Skeletal muscle cell (primary cell): ENCODE measurements around the gene NAP1L4.
"Not testable (repeated sequence)": the region's sequence is repeated elsewhere in the genome, so short reads cannot be mapped to it uniquely, and the experiment has no call there.

Source experiments
- DNase-seq: peaks from one replicate; pipeline ENCODE4 v3.0.0-alpha.2; 2010; ENCODE audit warnings: low read depth
- H3K4me3 ChIP-seq: 2 replicates; pipeline ENCODE4 v1.5.1; 2011; ENCODE audit warnings: low read depth, mild to moderate bottlenecking, control low read depth, low read length, moderate library complexity

Gene NAP1L4

GRCh38 chr11:2942872-2943710 lies 49.0 kb downstream of the NAP1L4 start:
- no peak overlapping the region for H3K4me3 ChIP-seq
- DNase-seq, result no peak

- H3K4me3 ChIP-seq, result no peak overlapping the region
- no peak for DNase-seq
Observed at GRCh38 chr11:2942447-2942846, 49.7 kb downstream of the NAP1L4 start.

DNA sequence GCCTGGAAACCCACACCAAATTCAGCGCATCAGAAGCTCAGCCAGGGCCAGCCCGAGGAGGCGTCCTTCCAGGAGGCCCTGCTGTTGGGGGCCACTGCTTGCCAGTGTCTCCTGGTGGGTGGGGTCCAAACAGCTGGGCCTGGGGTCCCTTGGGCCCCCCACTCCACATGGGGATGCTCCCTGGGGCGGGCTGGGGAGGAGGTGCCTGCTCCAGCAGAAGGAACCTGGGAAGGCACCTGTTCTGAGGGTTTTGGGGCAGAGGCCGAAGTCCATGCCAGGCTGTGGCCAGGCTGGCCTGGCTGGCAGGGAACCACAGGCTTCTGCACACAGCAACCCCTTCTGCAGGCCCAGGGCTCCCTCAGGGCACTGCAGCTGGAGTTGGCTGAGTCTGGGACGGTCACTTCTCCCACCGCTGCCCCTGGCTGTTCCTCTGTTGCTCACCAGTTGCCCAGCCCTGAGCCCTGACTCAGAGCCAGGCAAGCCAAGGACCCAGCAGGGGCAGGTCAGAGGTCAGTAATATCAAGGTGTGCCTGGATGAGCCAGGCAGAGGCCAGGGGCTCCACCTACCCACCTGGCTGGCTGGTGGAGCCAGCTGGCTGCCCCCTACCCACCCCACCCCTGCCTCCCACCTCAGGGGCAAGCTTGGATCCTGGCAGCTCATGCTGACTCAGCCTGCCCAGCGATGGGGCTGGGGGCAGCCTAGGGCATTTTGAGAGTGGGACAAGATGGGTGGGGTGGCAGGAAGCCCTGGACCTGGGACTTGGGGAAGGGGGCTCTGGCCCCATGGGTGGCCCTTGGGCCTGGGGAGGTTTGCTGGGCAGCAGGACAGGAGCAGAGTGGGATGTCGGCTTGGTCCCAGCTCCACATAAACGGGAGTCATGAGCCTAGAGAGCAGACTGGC lies 51.0 kb downstream of the NAP1L4 start:
- DNase-seq, result no peak
- H3K4me3 ChIP-seq, result no peak overlapping the region

DNA sequence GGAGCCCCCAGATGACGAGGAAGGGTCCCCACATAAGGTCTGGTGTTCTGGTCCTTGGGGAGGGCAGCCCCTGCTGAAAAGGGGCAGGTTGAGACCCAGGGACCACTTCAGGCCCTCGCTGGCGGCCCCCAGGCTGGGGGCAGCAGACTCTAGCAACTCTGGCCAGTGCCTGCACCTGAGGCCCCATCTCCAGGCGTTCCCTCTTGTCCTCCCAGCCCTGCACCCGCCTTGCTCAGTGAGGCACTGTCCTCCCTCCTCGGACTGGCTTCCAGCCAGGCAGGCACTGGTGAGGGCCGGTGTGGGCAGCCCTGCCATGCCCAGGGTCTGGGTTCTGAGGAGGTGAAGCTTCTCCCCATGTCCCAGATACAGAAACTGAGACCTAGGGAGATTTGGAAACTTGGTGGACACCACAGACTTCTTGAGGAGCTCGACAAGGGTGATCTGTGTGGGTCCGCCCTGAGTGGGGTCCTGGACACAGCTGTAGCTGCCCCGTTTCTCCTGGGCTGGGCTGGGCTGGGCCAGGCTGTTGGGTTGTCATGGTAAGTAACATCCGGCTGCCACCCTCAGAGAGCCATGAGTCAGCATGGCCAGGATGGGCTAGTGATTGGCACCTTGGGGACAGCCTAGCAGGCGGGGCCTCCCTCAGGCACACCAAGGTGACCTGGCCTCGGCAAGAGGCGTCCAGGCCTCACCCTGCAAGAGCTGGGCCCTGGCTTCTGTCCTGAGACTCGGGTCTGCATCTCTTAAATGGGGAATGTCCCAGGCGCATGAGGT lies 51.8 kb downstream of the NAP1L4 start:
- no peak for DNase-seq
- no peak overlapping the region for H3K4me3 ChIP-seq

DNA sequence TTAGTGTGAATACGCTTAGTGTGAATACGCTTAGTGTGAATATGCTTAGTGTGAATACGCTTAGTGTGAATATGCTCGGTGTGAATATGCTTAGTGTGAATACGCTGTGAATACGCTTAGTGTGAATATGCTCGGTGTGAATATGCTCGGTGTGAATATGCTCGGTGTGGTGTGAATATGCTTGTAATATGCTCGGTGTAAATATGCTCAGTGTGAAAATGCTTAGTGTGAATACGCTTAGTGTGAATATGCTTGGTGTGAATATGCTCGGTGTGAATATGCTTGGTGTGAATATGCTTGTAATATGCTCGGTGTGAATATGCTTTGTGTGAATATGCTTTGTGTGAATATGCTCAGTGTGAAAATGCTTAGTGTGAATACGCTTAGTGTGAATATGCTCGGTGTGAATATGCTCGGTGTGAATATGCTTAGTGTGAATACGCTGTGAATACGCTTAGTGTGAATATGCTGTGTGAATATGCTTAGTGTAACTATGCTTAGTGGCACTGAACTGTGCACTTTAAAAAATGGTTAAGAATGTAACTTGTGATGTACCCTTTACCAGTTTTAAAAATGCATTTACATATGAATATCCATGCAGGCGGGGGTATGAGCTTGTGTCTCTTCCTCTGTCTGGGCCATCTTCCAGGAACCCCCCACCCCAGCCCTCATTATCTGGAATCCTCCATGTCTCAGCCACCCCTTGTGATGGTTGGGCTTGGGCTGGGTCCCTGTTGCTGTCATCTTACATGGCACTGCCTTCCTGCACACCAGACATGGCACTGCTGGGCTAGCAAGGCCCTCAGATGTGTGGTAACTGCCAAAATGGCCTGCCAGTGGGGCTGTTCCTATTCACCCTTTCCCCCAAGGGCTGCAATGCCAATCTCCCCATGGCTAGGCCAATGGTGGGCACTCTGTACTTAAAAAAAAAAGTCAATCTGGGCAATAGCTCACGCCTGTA lies 53.4 kb downstream of the NAP1L4 start:
- H3K4me3 ChIP-seq, result not testable (repeated sequence)

GRCh38 chr11:2937641-2938457 lies 54.3 kb downstream of the NAP1L4 start:
- not testable (repeated sequence) for H3K4me3 ChIP-seq, DNase-seq

More for the DNA sequence above, 53.4 kb downstream of the NAP1L4 start:
- not testable (repeated sequence) for DNase-seq

DNA sequence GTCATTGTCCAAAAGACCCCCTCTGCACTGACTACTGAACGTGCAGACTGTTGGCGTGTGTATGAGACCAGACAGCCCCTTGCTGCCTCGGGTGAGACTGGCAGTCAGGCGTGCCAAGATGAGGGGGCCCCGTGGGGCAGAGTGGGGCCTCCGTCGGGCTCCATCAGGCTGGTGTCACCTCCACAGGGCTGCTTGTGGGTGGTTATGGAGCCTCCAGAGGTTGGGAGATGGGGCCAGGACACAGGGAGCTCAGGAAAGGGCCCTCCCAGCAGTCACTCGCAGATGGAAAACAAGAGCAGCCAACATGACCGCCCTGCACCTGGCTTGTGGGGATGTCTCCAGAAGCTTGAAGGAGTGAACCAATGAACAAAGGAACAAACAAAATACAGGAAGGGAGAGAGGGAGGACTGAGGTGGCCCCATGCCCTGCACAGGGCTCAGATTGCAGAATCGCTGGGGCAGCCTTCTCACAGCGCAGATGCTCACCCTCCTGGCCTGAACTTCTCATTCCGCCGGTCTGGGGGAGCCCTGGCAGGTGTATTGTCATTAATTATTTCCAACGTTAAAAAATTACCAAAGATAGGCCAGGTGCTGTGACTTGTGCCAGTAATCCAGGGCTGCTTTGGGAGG lies 57.4 kb downstream of the NAP1L4 start:
- DNase-seq, result no peak
- no peak overlapping the region for H3K4me3 ChIP-seq

GRCh38 chr11:2934021-2934550 lies 58.0 kb downstream of the NAP1L4 start:
- no peak overlapping the region for H3K4me3 ChIP-seq
- no peak for DNase-seq

DNA sequence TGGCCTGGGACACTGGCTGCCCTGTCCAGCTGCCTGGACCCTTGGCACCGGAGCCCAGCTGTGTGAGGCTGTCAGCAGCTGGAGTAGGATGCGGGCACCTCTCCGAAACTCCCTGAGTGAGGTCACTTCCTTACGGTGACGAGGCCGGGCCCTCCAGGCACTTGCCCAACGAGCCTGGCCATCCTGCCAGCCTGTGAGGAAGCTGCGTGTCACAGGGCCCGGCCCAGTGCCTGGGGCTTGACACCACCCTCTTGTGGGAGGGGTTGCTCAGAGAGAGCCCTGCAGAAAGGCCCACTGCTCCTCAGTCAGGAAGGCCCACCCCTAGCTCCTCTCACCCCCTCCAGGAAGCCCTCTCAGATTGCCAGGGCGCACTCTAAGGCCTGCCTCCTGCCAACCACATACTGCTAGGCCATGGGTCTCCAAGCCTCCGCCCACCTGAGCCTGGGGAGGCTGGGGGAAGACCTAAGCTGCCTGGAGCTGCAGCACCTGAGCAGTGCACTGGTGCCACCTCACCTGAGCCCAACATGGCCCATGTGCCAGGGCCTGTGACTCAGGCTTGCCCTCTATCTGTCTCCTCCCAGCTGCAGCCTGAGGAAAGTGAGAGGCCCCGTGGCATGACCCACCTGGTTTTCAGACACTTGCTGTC lies 58.6 kb downstream of the NAP1L4 start:
- no peak for DNase-seq
- H3K4me3 ChIP-seq, result no peak overlapping the region

- DNase-seq, result no peak
- no peak overlapping the region for H3K4me3 ChIP-seq
Observed at GRCh38 chr11:2932850-2933251, 59.3 kb downstream of the NAP1L4 start.

DNA sequence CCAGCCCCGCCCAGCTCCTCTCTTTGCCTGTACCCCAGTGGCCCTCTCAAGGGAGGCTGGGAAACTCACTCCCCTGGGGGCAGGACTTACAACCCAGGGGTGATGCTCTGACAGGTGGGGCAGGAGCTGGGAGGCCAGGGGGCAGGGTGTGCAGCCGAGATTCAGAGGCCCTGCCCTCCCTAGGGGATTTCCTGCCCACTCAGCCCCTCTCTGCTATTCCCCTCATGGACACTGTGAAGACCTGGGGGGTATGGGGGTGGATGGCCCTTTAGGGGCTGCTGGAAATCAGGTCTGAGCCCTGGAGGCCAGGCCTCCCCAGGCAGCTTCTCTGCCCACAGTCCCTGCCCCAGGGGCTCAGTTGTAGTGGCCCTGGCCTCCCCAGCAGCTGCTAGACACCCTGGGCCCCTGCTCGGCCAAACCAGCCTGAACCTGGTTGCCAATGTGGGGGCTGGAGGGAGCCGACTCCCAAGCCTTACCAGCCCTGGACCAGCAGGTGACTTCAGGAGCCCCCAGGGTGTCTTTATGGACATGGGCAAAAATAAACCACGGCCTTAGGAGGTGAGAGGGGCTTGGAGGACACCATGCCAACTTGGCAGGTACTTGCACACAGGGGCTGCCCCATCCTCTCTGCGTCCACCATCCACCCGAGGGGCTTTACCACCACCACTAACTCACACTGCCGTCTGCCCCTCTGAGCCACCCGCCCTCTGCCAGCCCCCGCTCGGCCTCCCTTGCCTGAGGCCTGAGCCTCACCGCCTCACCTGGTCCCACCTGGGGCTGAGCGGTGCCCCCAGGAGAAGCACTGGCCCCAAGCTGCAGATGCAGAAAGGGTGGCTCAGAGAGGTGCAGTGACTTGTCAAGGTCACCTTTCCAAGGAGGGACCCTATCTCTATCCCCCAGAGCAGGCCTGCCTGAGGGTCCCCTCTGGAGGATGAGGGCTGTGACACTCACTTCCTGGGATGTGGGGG lies 60.1 kb downstream of the NAP1L4 start:
- H3K4me3 ChIP-seq, result no peak overlapping the region
- DNase-seq, result no peak

DNA sequence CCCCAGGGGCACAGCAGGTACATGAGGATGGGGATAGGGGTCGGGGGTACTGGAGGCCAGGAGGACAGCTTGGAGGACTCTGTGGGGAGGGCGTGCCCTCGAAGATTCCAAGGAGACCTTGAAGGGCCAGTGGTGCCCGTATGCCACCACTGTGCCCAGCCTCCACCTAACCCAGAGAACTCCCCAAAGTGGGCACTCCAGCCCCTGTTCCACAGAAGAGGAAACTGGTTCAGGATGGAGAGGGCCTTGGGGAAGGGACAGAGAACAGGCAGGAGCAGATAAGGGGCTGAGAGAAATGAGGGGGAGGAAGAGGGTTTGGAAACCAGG lies 60.7 kb downstream of the NAP1L4 start:
- no peak overlapping the region for H3K4me3 ChIP-seq
- DNase-seq, result no peak

DNA sequence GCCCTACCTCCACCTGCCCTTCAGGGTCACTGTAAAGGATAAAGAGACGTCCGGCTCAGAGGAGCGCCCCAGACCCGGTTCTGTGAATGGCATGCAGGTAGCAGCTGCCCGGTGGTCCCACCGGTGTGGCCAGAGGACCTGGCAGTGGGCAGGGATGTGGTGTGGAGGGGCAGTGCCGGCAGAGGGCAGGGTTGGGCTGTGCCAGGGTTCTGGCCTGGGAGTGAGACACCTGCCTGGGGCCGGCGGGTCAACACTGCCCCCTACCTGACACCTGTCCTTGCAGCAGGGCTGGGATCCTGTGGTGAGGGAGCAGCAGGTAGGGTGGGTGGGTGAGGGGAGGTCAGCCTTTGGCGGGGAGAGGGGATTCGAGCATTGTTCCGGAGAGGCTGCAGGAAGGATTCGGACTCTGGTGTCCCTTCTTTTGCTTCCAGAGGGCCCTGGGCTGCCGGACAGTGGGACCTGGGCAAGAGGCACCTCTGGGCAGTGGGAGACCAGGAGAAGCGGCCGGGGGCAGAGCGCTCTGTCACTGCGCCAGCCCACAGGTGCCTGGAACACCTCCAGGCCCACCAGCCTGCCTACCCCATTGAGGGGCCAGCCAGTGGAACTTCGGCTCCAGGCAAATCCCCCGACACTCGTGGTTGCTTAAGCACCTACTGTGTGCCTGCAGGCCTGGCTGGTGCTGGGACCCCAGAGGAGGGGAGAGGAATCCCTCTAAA lies 61.3 kb downstream of the NAP1L4 start:
- no peak for DNase-seq
- peak overlapping the region; percentile 75 for H3K4me3 ChIP-seq

- no peak for DNase-seq
- H3K4me3 ChIP-seq, result peak overlapping the region; percentile 75
Observed at GRCh38 chr11:2929950-2930703, 62.0 kb downstream of the NAP1L4 start.
